Muscle layer of colon (tissue), 2 donors: ENCODE data around the gene RMRP.

ENCODE experiments used
- H3K27ac ChIP-seq: one replicate; pipeline ENCODE4 v1.7.0; 2013; ENCODE audit warnings: low read depth, mild to moderate bottlenecking, low read length, moderate library complexity
- H3K27me3 ChIP-seq, 2 donors: one replicate each; pipeline ENCODE4 v1.7.0; 2013; ENCODE audit warnings: low read length in 2 of 2, mild to moderate bottlenecking in 2 of 2; ENCODE audit not compliant: insufficient read depth in 2 of 2, control insufficient read depth in 1 of 2
- H3K36me3 ChIP-seq: one replicate; pipeline ENCODE4 v1.7.0; 2013; ENCODE audit warnings: mild to moderate bottlenecking, low read length; ENCODE audit not compliant: insufficient read depth
- H3K4me1 ChIP-seq: one replicate; pipeline ENCODE4 v1.7.0; 2013; ENCODE audit warnings: mild to moderate bottlenecking, low read length; ENCODE audit not compliant: insufficient read depth
- H3K4me3 ChIP-seq, 2 donors: one replicate each; pipeline ENCODE4 v1.7.0; 2013; ENCODE audit warnings: low read length in 2 of 2, low read depth in 1 of 2, mild to moderate bottlenecking in 1 of 2, moderate library complexity in 1 of 2
- H3K9ac ChIP-seq: one replicate; pipeline ENCODE4 v1.7.0; 2013; ENCODE audit warnings: low read length
- H3K9me3 ChIP-seq: one replicate; pipeline ENCODE4 v1.7.0; 2013; ENCODE audit warnings: mild to moderate bottlenecking, low read length
- donor health status: abdominal sarcoma.
- donor health status: Adenocarcinoma of cecum.

Gene RMRP

DNA sequence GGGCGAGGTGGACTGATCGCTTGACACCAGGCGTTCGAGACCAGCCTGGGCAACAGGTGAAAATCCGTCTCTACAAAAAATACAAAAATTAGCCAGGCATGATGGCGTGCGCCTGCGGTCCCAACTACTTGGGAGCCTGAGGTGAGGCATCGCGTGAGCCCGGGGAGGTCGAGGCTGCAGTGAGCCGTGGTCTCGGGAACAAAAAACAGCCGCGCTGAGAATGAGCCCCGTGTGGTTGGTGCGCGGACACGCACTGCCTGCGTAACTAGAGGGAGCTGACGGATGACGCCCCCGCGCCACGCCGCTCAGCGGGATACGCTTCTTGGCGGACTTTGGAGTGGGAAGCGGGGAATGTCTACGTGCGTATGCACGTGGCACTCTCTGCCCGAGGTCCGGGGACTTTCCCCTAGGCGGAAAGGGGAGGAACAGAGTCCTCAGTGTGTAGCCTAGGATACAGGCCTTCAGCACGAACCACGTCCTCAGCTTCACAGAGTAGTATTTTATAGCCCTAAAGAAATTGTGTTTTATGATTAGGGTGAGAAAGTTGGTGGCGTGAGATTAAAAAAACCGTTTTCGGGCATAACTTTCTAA lies at the start of gene RMRP:
RMRP (minus strand) TSS at position 474 of the 591 bp plus-strand sequence.
- H3K4me1 ChIP-seq: peaks cover 33% of the 10 kb centered on the region
- H3K36me3 ChIP-seq: peaks cover 17% of the 10 kb centered on the region
- peak within 1 kb of the TSS; percentile 92 for H3K27ac ChIP-seq
- no peaks in the 10 kb centered on the region for H3K9me3 ChIP-seq
- H3K9ac ChIP-seq: peak within 1 kb of the TSS; percentile 99
- peak within 1 kb of the TSS; percentile 92 to 93 for H3K4me3 ChIP-seq
- no peaks in the 10 kb centered on the region for H3K27me3 ChIP-seq

- Histone ChIP-seq H3K9me3 (no peaks in the 10 kb centered on the region), H3K4me3 (no peak overlapping the region), H3K36me3 (peaks cover 90% of the 10 kb centered on the region), H3K9ac (no peak overlapping the region), H3K27ac (no peak overlapping the region), H3K4me1 (no peaks in the 10 kb centered on the region), H3K27me3 (no peaks in the 10 kb centered on the region)
Observed at GRCh38 chr9:35706951-35707350, 49.1 kb upstream of the RMRP start.

DNA sequence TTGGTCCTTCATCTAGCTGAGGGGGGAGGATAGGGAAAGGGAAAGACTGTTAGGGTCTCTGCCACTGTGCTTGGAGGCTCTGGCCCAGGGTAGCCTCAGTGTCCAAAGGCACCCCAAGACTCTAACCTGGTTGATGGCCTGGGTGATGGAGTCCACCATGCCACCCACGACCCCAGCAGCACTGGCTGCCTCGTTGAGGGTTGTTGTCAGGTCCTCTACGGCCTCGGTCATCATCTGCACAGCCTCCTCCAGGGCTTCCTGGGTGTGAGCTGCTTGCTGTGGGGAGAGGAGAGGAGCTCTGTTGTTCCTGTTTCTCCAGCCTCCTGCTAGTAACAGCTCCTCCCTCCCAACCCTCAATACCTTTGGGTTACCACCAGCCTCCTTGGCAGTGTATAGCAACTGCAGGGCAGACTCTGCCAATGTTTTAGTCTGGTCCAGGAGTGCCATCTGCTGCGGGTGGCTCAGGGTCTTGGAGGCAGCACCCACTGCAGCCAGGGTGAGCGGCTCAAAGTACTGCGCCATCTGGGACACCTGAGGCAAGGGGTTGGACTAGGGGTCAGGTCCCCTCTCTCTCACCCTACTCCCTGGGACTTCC lies 48.1 kb upstream of the RMRP start:
- Histone ChIP-seq H3K27ac (no peak overlapping the region), H3K4me1 (no peaks in the 10 kb centered on the region), H3K9ac (no peak overlapping the region), H3K9me3 (no peaks in the 10 kb centered on the region), H3K36me3 (peaks cover 90% of the 10 kb centered on the region), H3K27me3 (no peaks in the 10 kb centered on the region), H3K4me3 (no peak overlapping the region)

DNA sequence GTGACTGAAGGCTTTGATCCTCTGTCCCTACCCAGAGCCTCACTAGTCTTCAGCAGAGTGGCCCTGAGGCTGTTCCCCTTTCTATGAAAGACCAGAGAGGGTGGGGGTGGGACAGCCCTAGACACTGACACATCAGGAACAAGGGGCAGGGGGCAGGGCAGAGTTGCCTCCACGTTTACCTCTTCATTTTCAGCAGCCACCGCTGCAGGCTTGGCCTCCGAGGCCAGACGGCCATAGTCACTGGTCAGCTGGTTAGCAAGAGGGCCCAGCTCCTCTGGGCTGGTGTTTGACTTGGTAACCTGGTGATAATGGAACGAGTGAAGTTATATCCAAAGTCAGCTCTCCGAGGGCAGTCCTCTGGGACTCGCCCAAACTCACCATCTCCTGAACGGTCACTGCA lies 47.6 kb upstream of the RMRP start:
- H3K4me1 ChIP-seq: no peaks in the 10 kb centered on the region
- no peaks in the 10 kb centered on the region for H3K9me3 ChIP-seq
- peaks cover 90% of the 10 kb centered on the region for H3K36me3 ChIP-seq
- no peak overlapping the region for H3K27ac ChIP-seq
- H3K27me3 ChIP-seq: no peaks in the 10 kb centered on the region
- H3K4me3 ChIP-seq: no peak overlapping the region
- H3K9ac ChIP-seq: no peak overlapping the region

GRCh38 chr9:35703906-35704672 lies 46.3 kb upstream of the RMRP start:
- Histone ChIP-seq H3K27me3 (no peaks in the 10 kb centered on the region), H3K9ac (no peak overlapping the region), H3K27ac (no peak overlapping the region), H3K36me3 (peaks cover 98% of the 10 kb centered on the region), H3K4me3 (no peak overlapping the region), H3K4me1 (no peaks in the 10 kb centered on the region), H3K9me3 (no peaks in the 10 kb centered on the region)

GRCh38 chr9:35702696-35703095 lies 44.9 kb upstream of the RMRP start:
- Histone ChIP-seq H3K27ac (no peak overlapping the region), H3K36me3 (peaks cover 98% of the 10 kb centered on the region), H3K4me3 (no peak overlapping the region), H3K9ac (no peak overlapping the region), H3K4me1 (no peaks in the 10 kb centered on the region), H3K9me3 (no peaks in the 10 kb centered on the region), H3K27me3 (no peaks in the 10 kb centered on the region)

- Histone ChIP-seq H3K27ac (no peak overlapping the region), H3K36me3 (peaks cover 98% of the 10 kb centered on the region), H3K4me1 (peaks cover 8% of the 10 kb centered on the region), H3K9ac (no peak overlapping the region), H3K9me3 (no peaks in the 10 kb centered on the region), H3K4me3 (no peak overlapping the region), H3K27me3 (no peaks in the 10 kb centered on the region)
Observed at GRCh38 chr9:35700942-35701341, 43.1 kb upstream of the RMRP start.

GRCh38 chr9:35700031-35700430 lies 42.2 kb upstream of the RMRP start:
- Histone ChIP-seq H3K27me3 (no peaks in the 10 kb centered on the region), H3K9ac (no peak overlapping the region), H3K9me3 (no peaks in the 10 kb centered on the region), H3K4me3 (no peak overlapping the region), H3K4me1 (peaks cover 8% of the 10 kb centered on the region), H3K36me3 (peaks cover 94% of the 10 kb centered on the region), H3K27ac (no peak overlapping the region)

DNA sequence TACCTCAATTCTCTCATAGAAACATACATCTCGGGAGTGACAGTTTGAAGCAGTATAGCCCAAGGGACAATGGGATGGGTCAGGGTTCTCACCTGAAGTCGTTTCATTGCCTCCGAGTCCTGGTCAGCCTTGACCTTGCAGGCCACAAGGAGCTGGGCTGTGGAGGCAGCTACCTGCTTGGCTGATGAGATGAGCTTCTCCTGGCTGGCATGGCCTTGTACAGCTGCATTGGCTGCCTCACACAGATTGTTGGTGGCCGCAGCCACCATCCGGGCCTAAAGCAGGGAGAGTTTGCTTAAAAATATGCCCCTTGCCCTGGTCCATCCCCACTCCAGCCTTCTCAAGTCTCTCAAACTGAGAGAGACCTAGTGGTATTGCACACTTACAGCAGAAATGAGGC lies 40.4 kb upstream of the RMRP start:
- Histone ChIP-seq H3K9me3 (no peaks in the 10 kb centered on the region), H3K9ac (no peak overlapping the region), H3K4me1 (peaks cover 8% of the 10 kb centered on the region), H3K27ac (no peak overlapping the region), H3K27me3 (no peaks in the 10 kb centered on the region), H3K36me3 (peaks cover 76% of the 10 kb centered on the region), H3K4me3 (no peak overlapping the region)

DNA sequence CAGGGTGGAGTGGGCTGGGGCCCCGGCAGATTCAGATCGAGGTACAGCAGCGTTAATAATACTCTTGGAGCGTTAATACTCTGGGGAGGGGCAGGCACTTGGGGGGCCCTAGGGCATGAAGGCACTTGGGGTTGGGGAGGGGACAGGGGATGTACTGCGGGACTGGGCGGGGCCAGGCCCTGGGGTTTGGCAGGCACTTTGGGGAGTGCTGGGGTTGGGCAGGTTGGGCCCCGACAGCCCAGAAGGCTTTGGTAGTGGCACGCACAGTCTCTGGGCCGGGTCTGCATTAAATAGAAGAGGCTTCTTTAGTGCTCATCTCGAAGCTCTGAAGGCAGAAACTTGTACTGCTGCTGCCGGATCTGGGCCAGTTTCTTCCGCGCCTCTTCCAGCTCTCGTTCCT lies 39.7 kb upstream of the RMRP start:
- H3K4me1 ChIP-seq: peaks cover 8% of the 10 kb centered on the region
- peaks cover 69% of the 10 kb centered on the region for H3K36me3 ChIP-seq
- no peak overlapping the region for H3K9ac ChIP-seq
- H3K4me3 ChIP-seq: no peak overlapping the region
- H3K9me3 ChIP-seq: no peaks in the 10 kb centered on the region
- peak overlapping the region; percentile 36 for H3K27ac ChIP-seq
- no peaks in the 10 kb centered on the region for H3K27me3 ChIP-seq

- Histone ChIP-seq H3K9ac (no peak overlapping the region), H3K36me3 (peaks cover 62% of the 10 kb centered on the region)
Observed at GRCh38 chr9:35696520-35697215, 38.8 kb upstream of the RMRP start.

More at GRCh38 chr9:35696520-35697215, 38.8 kb upstream of the RMRP start:
- H3K27ac ChIP-seq: peak overlapping the region; percentile 48
- no peak overlapping the region for H3K4me3 ChIP-seq
- no peaks in the 10 kb centered on the region for H3K27me3 ChIP-seq
- peaks cover 15% of the 10 kb centered on the region for H3K4me1 ChIP-seq
- no peaks in the 10 kb centered on the region for H3K9me3 ChIP-seq
